HG03520 (cell line): ENCODE results near the gene POLR3E.
A peak's percentile ranks its signal among the peaks of the same experiment; 100 is the strongest.
"Not testable (repeated sequence)": the region's sequence is repeated elsewhere in the genome, so short reads cannot be mapped to it uniquely, and the experiment has no call there.

Source experiments
- ATAC-seq: cut with Tn5 transposase; IDR thresholded peaks from one replicate; pipeline ENCODE4 v1.9.1; 2021; ENCODE audit warnings: mild to moderate bottlenecking, moderate library complexity; ENCODE audit not compliant: unreplicated experiment

Gene POLR3E

GRCh38 chr16:22330326-22330725 is 33.1 kb downstream of the POLR3E start:
- ATAC-seq = no peak

DNA sequence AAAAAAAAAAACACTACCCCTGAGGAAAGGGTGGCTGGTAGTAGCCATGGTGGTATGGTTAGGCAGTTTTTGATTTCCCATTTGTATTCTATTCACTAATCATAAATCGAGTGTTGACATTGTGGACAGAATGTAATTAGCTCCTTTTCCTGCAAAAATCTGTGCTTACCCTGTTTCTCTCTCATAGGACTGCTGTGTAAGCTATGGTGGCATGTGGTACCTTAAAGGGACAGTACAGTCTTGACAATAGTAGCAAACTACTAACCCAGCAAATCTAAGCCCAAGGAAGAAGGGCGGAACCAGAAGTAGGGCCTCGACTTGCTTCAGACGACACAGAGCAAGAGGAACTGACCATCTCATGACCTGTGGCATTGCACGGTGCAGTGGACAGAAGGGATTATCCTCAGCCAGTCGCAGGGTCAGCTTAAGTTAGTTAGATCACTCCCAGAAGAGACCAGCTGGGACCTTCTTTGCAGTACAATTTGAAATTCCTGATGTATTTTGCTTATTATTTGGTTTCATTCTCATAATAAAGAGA is 36.3 kb downstream of the POLR3E start:
- no peak for ATAC-seq

GRCh38 chr16:22335668-22336246 is 38.5 kb downstream of the POLR3E start:
- ATAC-seq = no peak

GRCh38 chr16:22336581-22336980 is 39.4 kb downstream of the POLR3E start:
- ATAC-seq = no peak

DNA sequence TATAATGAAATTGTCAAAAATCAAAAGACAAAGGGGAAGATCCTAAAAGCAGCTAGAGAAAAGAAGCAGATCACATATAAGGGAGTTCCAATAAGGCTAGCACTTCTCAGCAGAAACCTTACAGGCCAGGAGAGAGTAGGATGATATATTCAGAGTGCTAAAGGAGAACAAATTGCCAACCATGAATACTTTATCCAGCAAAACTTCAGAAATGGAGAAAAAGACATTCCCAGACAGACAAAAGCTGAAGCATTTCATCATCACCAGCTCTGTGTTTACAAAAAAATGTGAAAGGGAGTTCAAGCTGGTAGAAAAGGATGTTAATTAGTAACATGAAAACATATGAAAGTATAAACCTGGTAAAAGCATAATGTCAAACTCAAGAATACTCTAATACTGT is 39.8 kb downstream of the POLR3E start:
- ATAC-seq = no peak

- ATAC-seq = no peak
These were observed 40.8 kb downstream of the POLR3E start for GRCh38 chr16:22337849-22338635.

DNA sequence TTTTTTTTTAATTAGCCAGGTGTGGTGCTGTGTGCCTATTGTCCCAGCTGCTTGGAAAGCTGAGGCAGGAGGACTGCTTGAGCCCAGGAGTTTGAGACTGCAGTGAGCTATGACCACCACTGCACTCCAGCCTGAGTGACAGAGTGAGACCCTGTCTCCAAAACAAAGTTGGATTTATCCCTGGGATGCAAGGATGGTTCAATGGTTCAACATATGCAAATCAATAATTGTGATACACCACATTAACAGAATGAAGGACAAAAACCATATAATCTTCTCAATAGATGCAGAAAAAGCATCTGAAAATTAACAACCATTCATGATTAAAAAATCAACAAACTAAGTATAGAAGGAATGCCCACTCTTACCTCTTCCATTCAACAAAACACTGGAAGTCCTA is 43.7 kb downstream of the POLR3E start:
- no peak for ATAC-seq

- ATAC-seq = no peak
These were observed 44.9 kb downstream of the POLR3E start for GRCh38 chr16:22342082-22342481.

- no peak for ATAC-seq
These were observed 49.3 kb downstream of the POLR3E start for GRCh38 chr16:22346483-22346882.

- ATAC-seq = no peak
These were observed 50.1 kb downstream of the POLR3E start for GRCh38 chr16:22347100-22347820.

- ATAC-seq = no peak
These were observed 51.1 kb downstream of the POLR3E start for GRCh38 chr16:22348291-22348690.

DNA sequence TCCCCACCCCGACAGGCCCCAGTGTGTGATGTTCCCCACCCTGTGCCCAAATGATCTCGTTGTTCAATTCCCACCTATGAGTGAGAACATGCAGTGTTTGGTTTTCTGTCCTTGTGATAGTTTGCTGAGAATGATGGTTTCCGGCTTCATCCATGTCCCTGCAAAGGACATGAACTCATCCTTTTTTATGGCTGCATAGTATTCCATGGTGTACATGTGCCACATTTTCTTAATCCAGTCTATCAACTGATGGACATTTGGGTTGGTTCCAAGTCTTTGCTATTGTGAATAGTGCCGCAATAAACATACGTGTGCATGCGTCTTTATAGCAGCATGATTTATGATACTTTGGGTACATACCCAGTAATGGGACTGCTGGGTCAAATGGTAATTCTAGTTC is 53.8 kb downstream of the POLR3E start:
- not testable (repeated sequence) for ATAC-seq

DNA sequence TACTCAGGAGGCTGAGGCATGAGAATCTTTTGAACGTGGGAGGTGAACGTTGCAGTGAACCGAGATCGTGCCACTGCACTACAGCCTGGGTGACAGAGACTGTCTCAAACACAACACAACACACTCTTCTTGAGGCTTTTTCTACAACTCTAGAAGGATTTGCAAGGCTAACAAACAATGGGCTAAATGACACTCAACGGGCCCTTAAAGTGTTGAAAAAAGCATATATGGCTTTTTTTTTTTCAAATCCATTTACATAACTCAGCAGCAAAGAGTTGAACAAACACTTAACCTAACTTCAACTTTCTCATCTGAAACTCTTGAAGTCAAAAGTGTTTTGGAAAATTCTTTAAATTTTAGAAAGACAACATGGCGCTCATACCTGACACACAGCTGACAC is 54.9 kb downstream of the POLR3E start:
- no peak for ATAC-seq

GRCh38 chr16:22352723-22353122 is 55.5 kb downstream of the POLR3E start:
- ATAC-seq = no peak

DNA sequence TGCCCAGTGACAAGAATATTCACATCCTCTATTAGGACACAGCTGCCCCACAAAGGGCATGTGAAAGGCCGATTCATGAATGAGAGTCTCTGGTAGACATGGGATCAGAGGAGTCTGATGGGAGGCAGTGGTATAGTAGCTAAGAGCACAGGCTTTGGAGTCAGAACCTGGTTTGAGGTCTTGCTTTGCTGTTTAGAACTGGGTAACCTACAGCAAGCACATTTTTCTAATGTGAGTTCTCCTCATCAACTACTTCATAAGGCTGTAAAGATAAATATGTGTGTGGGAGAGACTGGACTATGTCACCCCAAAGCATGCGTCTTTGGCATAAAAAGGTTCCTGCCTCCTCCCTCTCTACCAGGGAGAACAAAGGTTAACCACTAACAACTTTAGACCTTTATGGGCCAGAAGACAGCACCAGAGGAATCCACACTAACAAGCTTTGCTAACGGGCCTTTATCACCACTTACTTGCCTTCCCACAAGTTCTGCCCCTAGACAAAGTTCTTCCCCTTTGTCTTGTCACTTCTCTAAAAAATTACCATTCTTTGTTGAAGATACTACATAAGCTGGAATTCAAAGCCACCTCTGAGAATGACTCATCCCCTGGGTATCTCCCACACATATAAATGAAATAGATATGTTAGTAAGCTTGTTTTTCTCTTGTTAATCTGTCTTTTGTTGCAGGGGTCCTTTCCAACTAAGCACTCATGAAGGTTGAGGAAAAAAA is 56.1 kb downstream of the POLR3E start:
- ATAC-seq = no peak

- no peak for ATAC-seq
These were observed 56.8 kb downstream of the POLR3E start for GRCh38 chr16:22353933-22354541.

DNA sequence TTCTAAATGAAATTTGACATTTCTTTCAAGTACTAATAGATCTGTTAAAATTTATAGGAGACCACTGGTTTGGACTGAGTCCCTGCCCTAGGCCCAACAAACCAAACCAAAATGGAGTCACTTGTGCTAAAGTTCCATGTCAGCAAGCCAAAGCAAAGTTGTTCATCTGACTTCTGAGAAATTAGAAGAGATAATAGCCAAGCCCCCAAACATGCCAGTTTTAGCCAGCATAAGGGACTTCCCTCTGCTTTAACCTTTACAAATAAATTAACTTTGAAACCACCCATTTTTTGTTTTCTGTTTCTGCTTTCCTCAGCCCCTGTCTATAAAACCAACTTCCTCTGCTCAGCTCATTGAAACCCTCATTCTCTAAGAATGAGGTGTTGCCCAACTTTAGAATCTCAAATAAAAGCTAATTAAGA is 58.3 kb downstream of the POLR3E start:
- no peak for ATAC-seq

- ATAC-seq = peak; percentile 13
These were observed 59.9 kb downstream of the POLR3E start for GRCh38 chr16:22356930-22357634.

GRCh38 chr16:22357635-22357971 is 60.4 kb downstream of the POLR3E start:
- ATAC-seq = peak; percentile 55

GRCh38 chr16:22358000-22358399 is 60.8 kb downstream of the POLR3E start:
- ATAC-seq = no peak
